Sigmoid colon (tissue), 4 donors: ENCODE results near the gene MAML1.

Experiments
- CTCF ChIP-seq, 4 experiments: fragments of 450-650 bp in 3 of 4; fragments of 200-600 bp in 1 of 4; IDR thresholded peaks; one replicate each; pipeline ENCODE4 v1.5.1; 2016 to 2019; ENCODE audit warnings: antibody characterized with exemption in 4 of 4, mild to moderate bottlenecking in 3 of 4, moderate library complexity in 2 of 4
- EP300 ChIP-seq, 4 donors: sonication (generic); formaldehyde crosslinking; IDR thresholded peaks; one replicate each; pipeline ENCODE4 v1.6.1; 2017; ENCODE audit warnings: antibody characterized with exemption in 4 of 4
- POLR2A ChIP-seq, 2 donors: fragments of 450-650 bp; IDR thresholded peaks; one replicate each; pipeline ENCODE4 v1.6.1; 2016; ENCODE audit warnings: antibody characterized with exemption in 2 of 2, mild to moderate bottlenecking in 2 of 2, moderate library complexity in 2 of 2

GRCh38 chr5:179817890-179818745 is 85.5 kb downstream of the MAML1 start:
- TF ChIP-seq CTCF (IDR thresholded peaks at IDR 0.05): no peak
- no peak for TF ChIP-seq EP300 (IDR thresholded peaks at IDR 0.05)
- TF ChIP-seq POLR2A (IDR thresholded peaks at IDR 0.05): no peak
